Thoracic aorta (tissue), 2 donors: ENCODE results near the gene COL5A3. TPM values are rescaled to one million over a fixed set of nuclear protein-coding genes. Genes with fewer than 3 reads are reported as not detected.

ENCODE experiments used
- ATAC-seq: fragments of 150-250 bp; one replicate; pipeline ENCODE4 v1.8.0; 2017; ENCODE audit warnings: low read depth; ENCODE audit not compliant: insufficient number of reproducible peaks, low FRiP score
- DNase-seq: peaks from one replicate; pipeline ENCODE4 v3.0.0-alpha.2; 2020; ENCODE audit warnings: low spot score
- H3K27ac ChIP-seq, 2 donors: fragments of 200-600 bp; sonication (generic); 1 replicate in 1 of 2; 2 replicates in 1 of 2; pipeline ENCODE4 v1.5.1; 2016; ENCODE audit warnings: mild to moderate bottlenecking in 2 of 2, moderate library complexity in 2 of 2
- H3K27me3 ChIP-seq: fragments of 200-600 bp; sonication (generic); replicated peaks from 2 replicates; pipeline ENCODE4 v1.6.0; 2016; ENCODE audit warnings: mild to moderate bottlenecking; ENCODE audit not compliant: insufficient read depth
- H3K36me3 ChIP-seq: fragments of 200-600 bp; sonication (generic); one replicate; pipeline ENCODE4 v1.5.1; 2016
- H3K4me1 ChIP-seq, 2 donors: fragments of 200-600 bp; sonication (generic); 1 replicate in 1 of 2; 2 replicates in 1 of 2; pipeline versions ENCODE4 v1.5.1 to v1.6.0; 2016; ENCODE audit warnings: low read depth in 2 of 2, mild to moderate bottlenecking in 1 of 2; ENCODE audit not compliant: control insufficient read depth in 1 of 2
- H3K4me3 ChIP-seq: fragments of 200-600 bp; sonication (generic); 2 replicates; pipeline ENCODE4 v1.5.1; 2016; ENCODE audit warnings: mild to moderate bottlenecking
- H3K9me3 ChIP-seq: fragments of 200-600 bp; sonication (generic); 2 replicates; pipeline ENCODE4 v1.5.1; 2016
- total RNA-seq, 2 donors: library from RNA; depleted of rRNA; stranded (reverse); fragments of >200 nt; gene quantifications; one replicate each; pipeline versions ENCODE4 v1.1.0 to v1.2.3, GENCODE V29; 2016
- TF ChIP-seq, protein P1 (sequence below): fragments of 200-600 bp; sonication (generic); IDR thresholded peaks from one replicate; pipeline ENCODE4 v1.5.1; 2019; ENCODE audit warnings: antibody characterized with exemption

The COL5A3 gene
- total RNA-seq, 2 donors from 2014 or later = 11.1 to 14.3 TPM

DNA sequence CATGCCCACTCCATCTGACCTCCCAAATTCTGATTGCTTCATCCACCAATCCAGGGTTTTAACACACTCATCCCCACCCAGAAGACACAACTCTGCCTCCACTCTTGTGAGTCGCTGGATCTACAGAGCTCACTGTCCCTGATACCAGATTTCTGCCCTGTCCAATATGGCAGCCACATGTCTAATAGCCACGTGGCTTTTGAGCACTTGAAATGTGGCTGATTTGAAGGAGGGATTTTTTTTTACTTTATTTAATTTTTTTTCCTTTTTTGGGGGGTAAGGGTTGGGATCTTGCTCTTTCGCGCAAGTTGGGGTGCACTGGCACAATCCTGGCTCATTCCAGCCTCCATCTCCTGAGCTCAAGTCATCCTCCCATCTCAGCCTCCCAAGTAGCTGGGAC lies 49.2 kb downstream of the COL5A3 start:
- no peaks in the 10 kb centered on the region for H3K4me1 ChIP-seq

DNA sequence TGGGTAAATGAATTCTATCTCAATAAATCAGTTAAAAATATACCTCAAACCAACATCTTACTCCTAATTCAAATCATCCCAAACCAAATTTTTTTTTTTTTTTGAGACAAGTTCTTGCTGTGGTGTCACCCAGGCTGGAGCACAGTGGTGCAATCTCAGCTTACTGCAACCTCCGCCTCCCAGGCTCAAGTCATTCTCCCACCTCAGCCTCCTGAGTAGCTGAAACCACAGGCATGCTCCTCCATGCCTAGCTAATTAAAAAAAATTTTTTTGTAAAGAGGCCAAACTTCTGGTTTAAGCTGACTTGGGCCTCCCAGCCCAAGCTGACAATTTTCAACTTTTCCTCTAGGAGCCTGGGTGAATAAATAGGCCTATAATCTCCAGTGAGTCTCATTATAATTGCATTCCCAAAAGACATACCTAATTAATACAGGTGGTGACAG lies 51.9 kb downstream of the COL5A3 start:
- Histone ChIP-seq H3K36me3 (no peaks in the 10 kb centered on the region), H3K27me3 (no peaks in the 10 kb centered on the region), H3K4me3 (no peak overlapping the region), H3K4me1 (no peaks in the 10 kb centered on the region), H3K9me3 (no peaks in the 10 kb centered on the region), H3K27ac (no peak overlapping the region)
- TF ChIP-seq, protein P1, sequence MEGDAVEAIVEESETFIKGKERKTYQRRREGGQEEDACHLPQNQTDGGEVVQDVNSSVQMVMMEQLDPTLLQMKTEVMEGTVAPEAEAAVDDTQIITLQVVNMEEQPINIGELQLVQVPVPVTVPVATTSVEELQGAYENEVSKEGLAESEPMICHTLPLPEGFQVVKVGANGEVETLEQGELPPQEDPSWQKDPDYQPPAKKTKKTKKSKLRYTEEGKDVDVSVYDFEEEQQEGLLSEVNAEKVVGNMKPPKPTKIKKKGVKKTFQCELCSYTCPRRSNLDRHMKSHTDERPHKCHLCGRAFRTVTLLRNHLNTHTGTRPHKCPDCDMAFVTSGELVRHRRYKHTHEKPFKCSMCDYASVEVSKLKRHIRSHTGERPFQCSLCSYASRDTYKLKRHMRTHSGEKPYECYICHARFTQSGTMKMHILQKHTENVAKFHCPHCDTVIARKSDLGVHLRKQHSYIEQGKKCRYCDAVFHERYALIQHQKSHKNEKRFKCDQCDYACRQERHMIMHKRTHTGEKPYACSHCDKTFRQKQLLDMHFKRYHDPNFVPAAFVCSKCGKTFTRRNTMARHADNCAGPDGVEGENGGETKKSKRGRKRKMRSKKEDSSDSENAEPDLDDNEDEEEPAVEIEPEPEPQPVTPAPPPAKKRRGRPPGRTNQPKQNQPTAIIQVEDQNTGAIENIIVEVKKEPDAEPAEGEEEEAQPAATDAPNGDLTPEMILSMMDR = no peak
- ATAC-seq (no peak), DNase-seq (no peak)

More for the DNA sequence above, 49.2 kb downstream of the COL5A3 start:
- TF ChIP-seq, protein P1 = no peak
- Histone ChIP-seq H3K27ac (no peak overlapping the region), H3K27me3 (no peaks in the 10 kb centered on the region), H3K36me3 (no peaks in the 10 kb centered on the region), H3K4me3 (no peak overlapping the region), H3K9me3 (no peaks in the 10 kb centered on the region)
- ATAC-seq (no peak), DNase-seq (no peak)

DNA sequence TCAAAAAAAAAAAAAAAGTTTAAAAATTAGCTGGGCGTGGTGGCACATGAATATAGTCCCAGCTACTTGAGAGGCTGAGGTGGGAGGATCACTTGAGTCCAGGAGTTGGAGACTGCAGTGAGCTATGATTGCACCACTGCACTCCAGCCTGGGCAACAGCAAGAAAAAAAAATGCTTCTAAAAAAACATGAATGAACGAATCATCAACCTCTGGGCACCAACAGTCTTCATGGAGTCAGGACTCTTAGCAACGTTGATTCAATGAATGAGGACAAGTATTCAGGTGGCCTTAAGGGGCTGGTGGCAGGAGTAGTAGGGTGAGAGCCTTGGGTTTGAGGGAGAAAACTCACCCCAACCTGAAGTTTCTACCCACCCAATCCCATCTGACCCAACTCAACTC lies 53.3 kb downstream of the COL5A3 start:
- no peaks in the 10 kb centered on the region for H3K4me1 ChIP-seq

DNA sequence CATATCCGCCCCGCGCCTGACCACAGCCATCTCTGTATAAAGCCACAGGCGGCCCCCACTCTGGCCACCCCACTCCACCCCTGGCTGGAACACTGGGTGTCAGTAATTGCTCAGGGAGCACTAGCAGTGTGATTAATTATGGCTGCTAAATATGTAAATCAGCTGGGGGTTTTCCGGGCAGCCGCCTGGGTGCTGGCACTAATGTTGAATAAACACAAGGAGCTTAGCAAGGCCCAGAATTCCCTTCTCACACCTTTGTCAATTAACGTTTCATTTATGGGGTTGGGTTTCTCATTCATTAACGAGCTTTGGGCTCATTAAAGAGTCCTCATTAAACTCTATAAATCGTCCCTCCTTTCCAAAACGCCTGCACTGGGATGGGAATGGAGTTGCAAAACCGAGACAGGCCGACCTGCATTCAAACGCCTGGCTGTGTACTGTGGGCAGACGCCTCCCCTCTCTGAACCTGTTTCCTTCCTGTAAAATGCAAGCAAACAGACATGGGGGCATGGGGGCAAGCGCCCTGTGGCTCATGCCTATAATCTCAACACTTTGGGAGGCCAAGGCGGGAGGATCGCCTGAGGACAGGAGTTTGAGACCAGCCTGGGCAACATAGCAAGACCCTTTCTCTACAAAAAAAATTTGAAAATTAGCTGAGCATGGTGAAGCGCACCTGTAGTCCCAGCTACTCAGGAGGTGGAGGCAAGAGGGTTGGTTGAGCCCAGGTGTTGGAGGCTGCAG lies 56.3 kb downstream of the COL5A3 start:
- Histone ChIP-seq H3K27ac (no peak overlapping the region), H3K4me1 (no peaks in the 10 kb centered on the region), H3K9me3 (no peaks in the 10 kb centered on the region), H3K27me3 (no peaks in the 10 kb centered on the region), H3K4me3 (no peak overlapping the region), H3K36me3 (no peaks in the 10 kb centered on the region)
- ATAC-seq = no peak
- TF ChIP-seq, protein P1 = no peak
- DNase-seq = no peak

More for the DNA sequence above, 53.3 kb downstream of the COL5A3 start:
- no peak overlapping the region for H3K27ac ChIP-seq
- TF ChIP-seq, protein P1 = no peak
- H3K27me3 ChIP-seq = no peaks in the 10 kb centered on the region
- ATAC-seq = no peak
- DNase-seq = no peak
- H3K9me3 ChIP-seq = no peaks in the 10 kb centered on the region
- no peak overlapping the region for H3K4me3 ChIP-seq
- H3K36me3 ChIP-seq = no peaks in the 10 kb centered on the region

DNA sequence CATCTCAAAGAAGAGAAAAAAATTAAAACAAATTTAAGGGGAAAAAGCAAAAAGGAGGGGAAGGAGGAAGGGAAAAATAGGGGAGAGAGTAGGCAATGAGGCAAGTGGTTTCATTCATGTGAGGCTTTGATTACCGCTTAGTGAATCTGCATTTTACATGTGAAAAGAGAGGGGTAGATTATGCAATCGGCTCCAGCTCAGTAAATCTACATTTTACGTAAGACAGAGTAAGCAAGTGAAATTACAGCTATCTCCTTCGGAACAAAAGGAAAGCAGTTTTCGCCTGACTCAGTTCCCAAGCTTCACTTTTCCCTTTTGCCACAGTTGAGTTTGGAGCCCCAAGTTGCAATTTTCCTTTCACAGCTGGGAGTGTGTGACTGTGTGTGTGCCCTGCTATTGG lies 58.0 kb downstream of the COL5A3 start:
- ATAC-seq (no peak), DNase-seq (no peak)
- no peaks in the 10 kb centered on the region for H3K27me3 ChIP-seq
- no peaks in the 10 kb centered on the region for H3K4me1 ChIP-seq
- no peak overlapping the region for H3K4me3 ChIP-seq
- no peaks in the 10 kb centered on the region for H3K36me3 ChIP-seq
- TF ChIP-seq, protein P1 = no peak
- H3K27ac ChIP-seq = no peak overlapping the region
- no peaks in the 10 kb centered on the region for H3K9me3 ChIP-seq
